SK-N-MC (cell line): ENCODE results near the gene DENND1B.

ENCODE experiments used
- EZH2 ChIP-seq: fragments of 200-600 bp; sonication (generic); IDR thresholded peaks from one replicate; pipeline ENCODE4 v1.6.1; 2017; ENCODE audit warnings: antibody characterized with exemption
- POLR2AphosphoS5 ChIP-seq: IDR thresholded peaks from 2 replicates; pipeline ENCODE4 v1.6.1; 2012; ENCODE audit warnings: mild to moderate bottlenecking, low read depth, low read length, borderline replicate concordance

DNA sequence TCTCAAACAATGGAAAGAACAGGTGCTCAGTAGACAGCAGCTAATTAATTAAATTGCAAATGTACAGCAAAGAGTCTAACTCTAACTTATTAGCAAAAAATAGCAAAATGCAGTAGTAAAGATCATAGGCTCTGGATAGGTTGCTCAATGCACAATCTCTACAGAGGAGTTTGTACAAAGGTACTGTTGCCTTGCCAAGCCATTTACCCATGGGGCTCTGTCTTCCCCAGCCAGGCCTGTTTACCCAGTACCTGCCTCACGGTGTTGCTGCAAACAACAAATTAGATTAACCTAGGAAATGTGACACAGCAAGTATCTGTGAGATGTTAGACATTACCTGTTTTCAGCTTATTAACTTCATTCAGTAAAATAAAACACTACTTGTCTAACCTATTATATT, 222.0 kb downstream of the DENND1B start:
- TF ChIP-seq POLR2AphosphoS5 (no peak), EZH2 (no peak)
